A673 (cell line): ENCODE results near the gene EXOSC6.
"Not testable (repeated sequence)": the region's sequence is repeated elsewhere in the genome, so short reads cannot be mapped to it uniquely, and the experiment has no call there.

Experiments used
- CTCF ChIP-seq: fragments of 300-800, 200-600 bp; sonication (generic); conservative IDR thresholded peaks from 2 replicates; pipeline ENCODE4 v1.5.1; 2017; ENCODE audit warnings: low read depth, mild to moderate bottlenecking, antibody characterized with exemption, low read length, moderate library complexity, mixed read lengths
- EZH2 ChIP-seq: fragments of 200-600 bp; sonication (generic); IDR thresholded peaks from 2 replicates; pipeline ENCODE4 v1.6.1; 2017; ENCODE audit warnings: borderline replicate concordance, low read depth, mild to moderate bottlenecking, mixed read lengths, antibody characterized with exemption, low read length; ENCODE audit not compliant: poor library complexity, severe bottlenecking

- not testable (repeated sequence) for TF ChIP-seq CTCF, EZH2
These were observed 2.0 kb downstream of the EXOSC6 start for GRCh38 chr16:70249697-70250096.
